CD4-positive, alpha-beta T cell treated with Interleukin-6 for 4 hours (primary cell): ENCODE measurements around the gene SLC6A19.

Source experiments
- DNase-seq: peaks from one replicate; pipeline ENCODE4 v3.0.0-alpha.2; 2020; ENCODE audit warnings: mixed read lengths

The SLC6A19 gene

DNA sequence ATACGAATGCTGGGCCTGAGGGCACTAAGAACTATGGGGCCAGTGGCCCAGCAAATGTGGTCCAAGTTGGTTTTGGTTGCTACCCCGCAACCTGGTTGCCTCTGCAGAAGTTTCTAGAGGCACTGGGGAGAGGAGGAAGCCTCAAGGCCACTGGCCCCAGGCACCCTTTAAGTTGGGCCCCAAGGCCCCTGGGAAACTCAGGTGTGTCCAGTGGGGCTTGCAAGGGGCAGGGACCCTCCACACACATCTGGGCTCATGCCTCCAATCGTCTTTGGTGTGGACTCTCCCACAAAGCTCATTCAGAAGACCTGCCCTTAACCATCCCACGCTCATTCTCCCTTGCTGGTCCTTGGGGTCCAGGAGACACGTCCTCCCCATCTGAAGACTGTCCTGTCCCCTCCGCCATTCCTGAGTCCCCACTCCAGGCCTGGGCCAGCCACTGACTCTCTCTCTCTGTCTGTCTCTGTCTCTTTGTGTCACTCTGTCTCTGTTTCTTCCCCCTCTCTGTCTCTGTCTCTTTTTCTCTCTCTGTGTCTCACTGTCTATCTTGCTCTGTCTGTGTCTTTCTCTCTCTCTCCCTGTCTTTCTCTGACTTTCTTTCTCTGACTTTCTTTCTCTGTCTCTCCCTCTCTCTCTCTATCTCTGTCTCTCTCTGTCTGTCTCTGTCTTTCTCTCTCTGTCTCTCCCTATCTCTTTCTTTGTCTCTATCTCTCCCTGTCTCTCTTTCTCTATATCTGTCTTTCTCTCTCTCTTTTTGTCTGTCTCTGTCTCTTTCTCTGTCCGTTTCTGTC lies 3.3 kb upstream of the SLC6A19 start:
- DNase-seq = no peak

DNA sequence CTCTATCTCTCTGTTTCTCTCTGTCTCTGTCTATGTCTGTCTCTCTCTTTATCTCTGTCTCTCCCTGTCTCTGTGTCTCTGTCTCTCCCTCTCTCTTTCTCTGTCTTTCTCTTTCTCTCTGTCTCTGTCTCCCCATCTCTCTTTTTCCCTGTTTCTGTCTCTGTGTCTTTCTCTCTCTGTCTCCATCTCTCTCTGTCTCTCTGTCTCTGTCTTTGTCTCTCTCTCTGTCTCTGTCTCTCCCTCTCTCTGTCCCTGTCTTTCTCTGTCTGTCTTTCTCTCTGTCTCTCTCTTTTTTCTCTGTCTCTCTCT lies 2.1 kb upstream of the SLC6A19 start:
- DNase-seq = no peak

DNA sequence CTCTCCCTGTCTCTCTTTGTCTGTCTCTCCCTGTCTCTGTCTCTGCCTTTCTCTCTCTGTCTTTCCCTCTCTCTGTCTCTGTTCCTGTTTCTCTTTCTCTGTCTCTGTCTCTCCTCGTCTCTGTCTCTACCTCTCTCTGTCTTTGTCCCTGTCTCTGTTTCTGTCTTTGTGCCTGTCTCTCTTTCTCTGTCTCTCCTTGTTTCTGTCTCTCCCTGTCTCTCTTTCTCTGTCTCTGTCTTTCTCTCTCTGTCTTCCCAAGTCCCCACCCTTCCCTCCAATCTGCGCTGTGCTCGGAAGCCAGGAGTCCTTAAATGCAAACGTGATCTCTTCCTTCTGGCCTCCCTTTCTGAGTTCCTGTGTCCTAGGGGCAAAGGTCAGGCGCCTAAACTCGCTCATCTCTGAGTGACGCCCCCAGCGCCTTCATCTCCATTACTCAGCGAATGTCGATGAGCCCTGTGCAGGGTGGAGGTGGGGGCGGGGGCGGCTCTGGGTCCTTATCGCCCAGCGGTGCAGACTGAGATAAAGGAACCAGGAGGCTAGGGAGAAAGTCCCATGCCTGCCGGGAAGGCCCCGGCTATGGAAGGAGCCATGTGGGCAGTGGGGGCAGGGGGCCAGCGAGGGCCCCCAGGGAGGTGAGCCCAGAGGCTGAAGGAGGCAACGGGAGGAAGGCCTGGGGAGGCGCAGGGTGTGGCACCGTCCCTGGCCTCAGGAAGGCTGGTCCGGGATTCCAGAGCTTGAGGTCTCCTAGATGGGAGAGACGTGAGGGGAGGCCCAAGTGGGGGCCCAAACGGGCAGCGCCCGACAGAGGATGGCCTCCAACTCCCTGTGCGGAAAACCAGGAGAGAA lies 1.5 kb upstream of the SLC6A19 start:
- no peak for DNase-seq

DNA sequence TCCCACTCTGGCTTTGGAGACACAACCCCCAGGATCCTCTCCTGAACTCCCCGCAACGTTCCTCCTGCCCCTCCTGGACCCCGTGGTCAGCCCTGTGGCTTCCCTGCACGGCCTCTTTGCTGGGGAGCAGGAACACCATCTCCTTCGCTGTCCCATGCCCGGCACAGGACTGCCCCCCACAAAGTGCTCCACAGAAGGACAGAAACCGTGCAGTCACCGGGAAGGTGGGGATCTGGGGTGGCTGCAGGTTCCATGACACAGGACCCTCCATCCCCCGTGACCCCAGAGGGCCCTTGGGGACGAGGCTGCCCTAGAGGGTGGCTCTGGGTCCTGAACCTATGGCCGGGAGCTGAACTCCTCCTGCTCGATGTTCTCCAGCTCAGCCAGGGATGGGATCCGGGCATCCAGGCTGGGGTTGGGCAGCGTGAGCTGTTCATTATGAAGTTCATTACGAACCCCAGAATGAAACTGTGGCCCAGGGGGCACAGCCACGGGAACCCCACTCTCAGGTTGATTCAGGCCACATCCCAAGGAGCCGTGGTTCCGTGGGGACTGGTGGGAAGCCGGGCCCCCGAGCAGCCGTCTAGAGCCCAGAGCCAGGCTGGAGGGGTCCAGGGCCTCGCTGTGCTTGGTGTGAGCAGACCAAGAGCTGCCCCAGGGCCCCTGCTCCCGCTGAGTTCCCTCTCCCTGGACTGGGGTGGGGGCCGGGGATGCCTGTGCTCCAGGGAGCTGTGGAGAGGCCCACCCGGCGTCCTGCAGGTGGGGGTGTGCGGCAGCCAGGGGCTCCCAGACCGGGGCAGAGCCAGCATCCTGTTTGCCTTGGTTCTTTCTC lies 684 bp upstream of the SLC6A19 start:
- no peak for DNase-seq

DNA sequence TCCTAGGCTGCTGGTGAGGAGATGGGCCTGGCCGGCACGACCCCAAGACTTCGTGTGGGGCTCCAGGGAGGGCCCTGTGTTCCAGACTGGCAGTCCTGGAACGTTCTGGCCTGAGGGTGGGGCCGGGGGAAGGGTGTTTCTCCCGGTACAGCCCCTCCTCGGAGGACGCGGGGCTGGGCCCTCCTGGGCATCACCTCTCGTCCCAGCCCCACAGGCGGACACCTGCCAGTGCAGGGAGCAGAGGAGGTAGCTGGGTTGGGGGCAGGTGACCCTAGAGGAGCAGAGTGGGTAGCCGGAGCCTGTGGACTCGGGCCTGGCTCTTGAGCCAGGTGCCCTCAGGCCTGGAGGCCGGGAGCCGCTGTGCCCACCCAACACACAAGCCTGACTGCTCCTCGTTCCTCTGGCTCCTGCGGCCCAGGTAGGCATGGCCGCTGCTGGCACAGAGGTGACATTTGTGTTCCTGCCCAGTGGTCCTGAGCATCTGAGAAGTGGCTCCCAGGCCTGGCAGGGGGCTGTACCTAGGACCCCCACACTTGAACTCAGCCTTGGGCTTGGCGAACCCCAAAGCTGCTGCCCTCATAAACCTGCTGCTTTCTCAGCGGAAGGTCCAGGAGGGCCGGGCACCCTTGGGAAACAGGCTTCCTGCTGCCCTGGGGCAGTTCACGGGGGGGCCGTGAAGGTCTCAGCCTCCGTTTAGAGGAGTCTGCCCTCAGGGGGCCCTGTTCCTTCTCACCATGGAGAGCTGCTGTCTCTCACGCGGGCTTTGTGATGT lies 817 bp downstream of the SLC6A19 start:
- no peak for DNase-seq

DNA sequence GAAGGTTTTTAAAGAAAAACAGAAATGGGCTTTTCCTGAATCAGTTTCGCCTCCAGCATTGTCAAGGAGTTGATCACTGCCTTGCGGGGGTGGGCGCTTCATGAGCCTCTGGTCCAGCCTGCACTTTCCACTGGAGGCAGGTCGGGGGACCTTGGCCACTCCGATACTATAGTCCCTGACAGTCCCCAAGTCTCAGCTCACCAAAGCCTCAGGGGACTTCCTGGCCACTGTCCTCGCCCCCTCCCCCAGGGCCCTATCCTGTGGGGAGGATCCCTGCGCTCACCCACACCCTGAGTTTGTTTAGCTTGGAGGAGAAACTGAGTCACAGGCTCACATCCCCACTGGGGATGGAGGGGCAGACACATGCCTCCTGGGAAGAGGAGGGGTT lies 1.4 kb downstream of the SLC6A19 start:
- DNase-seq = no peak

DNA sequence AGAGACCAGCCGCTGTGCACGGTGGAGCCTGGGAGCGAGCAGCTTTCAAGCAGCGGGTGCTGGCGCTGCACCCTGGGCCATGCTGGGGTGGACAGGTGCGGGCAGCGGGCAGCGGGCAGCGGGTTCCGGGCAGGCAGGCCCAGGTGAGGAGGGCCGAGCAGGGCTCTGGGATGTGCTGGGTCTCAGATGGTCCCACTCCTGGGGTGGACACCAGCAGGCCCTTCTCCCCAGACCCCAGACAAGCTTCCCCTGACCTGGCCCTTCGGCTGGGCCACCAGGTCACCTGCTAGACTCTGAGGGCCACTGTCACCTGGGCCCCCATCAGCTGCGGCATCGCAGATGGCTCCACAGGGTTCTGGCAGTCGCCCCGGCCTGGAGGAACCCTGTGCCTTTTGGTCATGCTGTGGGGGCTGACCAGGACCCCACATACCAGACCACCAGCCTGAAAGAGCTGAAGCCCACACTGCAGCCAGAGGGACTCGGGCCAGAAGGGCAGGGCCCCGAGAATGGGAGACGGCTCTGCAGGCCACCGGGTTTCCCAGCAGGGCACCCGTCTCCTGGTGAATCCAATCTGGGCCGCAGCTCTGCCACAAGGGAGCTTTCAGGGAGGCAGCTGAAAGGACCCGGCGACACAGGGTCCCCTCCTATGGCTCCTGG lies 2.0 kb downstream of the SLC6A19 start:
- no peak for DNase-seq

DNA sequence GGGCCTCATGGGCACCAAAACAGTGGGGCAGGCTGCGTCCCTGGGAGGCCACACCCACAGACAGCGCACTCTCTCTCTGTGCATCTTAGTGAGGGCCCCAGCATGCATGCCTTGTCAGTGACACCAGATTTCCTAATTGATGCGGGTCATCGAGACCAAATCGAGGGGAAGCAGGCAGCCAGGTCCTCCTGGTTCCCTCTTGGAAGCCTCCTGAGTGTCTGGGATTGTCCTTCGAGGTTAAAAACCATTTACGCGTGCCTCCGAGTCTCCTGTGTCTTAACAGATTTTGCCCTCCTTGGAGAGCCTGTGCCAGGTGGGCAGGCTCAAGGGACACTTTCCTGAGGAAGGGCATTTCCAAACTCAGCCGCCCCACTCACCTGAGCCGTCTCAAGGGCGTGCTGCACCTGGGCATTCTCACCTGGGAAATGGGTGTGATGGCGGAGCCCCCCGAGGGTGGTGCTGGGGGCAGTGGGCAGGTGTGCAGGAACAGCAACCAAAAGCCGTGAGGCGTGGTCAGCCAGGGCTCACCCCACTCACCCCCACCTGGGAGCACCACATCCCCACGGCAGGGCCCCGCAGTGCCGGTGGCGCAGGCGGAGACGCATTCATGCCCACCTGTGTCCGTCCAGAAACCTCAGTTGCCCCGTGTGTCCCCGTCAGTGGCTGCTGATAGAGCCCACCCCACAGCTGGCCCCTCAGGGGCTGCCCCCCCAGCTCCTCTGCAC lies 2.7 kb downstream of the SLC6A19 start:
- DNase-seq = no peak

DNA sequence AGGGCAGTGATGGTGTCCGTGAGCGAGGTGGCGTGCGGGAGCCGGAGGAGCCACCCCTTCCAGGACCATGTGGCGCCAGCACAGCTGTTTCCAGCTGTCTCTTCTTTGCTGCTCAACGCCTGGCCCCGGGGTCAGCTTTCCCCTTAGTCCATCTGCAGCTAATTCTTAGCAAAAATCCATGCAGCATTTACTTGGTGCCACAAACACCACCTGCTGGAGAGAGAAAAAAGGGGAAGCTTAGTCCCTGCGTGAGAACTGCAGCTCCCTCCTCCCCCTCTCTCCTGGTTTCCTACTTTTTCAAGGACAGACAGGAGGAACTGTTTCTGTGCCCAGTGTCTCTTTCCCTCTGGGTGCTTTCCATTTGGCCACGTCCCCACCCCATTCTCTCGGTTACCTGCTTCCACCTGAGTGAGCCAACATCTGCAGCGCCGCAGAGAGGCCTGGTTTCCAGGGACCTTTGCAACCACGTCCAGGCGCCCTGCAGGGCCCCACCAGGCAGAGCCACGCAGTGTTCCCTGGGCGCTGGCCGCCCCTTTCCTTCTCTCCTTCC lies 3.4 kb downstream of the SLC6A19 start:
- no peak for DNase-seq

DNA sequence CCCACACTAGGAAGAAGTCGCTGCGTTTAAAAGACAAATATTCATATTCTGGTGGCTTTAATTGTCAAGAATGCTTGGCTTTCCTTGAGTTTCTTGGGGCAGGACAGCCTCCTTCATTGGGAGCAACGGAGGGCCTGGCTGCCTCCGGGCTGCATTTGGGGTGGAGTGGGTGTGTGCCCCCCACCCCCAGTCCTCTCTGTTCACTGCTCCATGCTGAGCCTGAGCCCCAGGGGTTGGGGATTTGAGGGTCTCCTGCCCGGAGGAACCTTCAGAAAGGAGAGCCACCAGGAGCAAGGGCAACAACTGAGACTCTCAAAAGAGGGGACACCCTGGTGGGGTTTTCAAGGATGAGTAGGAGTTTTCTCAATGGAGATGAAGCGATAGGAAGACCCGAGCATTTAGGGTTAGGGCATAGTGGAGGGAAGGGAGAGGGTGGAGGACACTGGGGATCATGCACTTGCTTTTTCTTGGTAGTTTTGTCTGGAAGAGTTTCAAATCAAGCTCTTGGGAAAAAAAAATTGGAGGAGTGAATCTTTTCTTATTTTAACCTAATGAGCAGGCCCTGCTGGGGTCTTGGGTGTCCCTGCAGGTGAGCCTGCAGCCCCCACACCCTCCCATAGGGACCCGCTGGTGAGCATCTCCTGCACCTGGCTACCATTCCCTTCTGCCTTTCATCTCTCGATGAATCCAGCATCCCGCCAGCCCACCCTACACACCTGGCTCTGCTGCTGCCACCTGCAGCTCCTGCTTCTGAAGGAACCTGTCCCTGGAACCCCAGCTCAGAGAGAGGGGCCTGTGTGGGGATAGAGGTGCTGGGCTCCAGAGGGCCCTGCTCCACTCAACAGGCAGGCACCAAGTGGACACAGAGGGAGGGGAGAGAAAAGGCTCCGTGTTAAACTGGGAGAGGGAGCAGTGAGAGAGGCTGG lies 4.1 kb downstream of the SLC6A19 start:
- no peak for DNase-seq

DNA sequence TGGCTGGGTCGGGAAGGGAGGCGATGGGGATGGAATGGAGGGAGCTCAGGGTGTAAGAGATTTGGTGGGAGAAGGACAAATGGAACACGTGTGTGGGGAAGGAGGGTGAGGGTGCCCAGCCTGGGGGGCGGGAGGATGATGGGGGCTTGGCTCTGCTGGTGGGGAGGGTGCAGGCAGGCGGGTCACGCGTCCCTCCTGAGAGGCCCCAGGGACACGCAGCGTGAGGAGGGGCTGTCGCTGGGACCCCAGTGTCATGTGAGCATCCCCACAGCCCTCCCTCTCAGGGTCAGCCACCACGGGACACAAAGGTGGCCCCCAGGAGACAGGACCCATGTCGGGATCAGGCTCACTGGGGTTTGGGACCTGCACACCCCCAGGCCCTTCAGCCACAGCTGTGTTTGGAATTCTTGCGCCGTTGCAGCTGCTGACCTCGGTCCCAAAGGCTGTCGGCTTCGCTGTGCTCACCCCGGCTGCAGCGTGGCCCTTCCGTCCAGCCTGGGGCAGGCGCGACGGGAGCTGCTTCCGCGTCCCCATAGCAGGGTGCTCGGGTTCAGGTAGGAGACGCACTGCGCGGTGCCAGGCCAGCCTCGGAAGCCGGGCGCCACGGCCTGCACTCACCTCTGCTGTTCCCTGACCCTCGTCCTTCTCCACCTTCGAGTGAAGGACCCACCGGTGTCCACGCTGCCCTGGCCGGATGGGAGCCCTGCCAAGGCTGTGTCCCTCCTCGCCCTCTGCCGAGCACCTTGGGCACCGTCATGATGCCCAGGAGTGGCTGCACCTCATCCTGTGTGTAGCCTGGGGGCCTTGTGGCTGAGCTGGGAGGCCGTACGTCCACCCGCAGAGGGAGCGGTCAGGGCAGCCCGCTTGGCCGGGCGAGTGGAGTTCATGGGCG lies 5.4 kb downstream of the SLC6A19 start:
- no peak for DNase-seq

DNA sequence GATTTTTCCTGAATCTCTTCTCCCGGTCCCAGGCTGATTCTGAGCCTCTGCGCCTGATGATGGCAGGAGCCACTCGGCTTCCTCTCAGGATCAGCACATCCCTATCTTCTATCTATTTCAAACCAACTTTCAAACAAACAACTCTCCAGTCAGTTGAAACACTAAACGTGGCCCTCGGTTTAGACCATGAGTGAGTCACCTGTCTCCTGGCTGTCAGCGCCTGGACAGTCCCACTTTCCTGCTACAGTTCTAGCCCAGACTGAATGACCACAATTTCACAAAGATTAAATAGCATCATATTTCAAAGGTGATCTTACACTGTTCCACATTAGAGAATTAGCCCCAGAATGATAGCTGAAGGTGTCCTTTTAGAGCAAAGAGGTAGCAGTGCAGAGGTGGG lies 6.2 kb downstream of the SLC6A19 start:
- no peak for DNase-seq

DNA sequence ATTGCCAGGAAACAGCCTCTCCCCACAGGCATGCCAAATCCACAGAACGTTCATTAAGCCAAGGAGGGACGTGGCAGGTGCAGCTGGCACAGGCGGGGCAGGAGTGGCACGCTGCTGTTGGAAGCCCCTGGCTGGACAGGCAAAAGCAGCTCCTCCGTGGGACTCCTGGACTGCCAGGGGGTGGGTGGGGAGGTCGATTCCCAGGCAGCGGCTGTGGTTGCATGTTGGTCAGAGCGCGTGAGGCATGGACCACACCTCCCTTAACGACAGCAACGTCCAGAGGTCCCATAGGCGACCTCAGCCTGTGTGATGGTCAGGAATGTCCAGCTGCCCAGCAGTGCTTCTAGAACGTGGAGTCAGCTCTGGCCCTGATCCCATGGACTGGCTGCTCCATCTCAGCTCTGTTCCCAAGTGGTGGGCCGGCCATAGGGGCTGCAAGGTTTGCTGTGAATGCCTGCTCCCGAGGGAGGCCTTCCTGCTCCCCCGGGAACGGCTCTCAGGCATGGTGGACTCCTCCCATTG lies 6.9 kb downstream of the SLC6A19 start:
- no peak for DNase-seq

DNA sequence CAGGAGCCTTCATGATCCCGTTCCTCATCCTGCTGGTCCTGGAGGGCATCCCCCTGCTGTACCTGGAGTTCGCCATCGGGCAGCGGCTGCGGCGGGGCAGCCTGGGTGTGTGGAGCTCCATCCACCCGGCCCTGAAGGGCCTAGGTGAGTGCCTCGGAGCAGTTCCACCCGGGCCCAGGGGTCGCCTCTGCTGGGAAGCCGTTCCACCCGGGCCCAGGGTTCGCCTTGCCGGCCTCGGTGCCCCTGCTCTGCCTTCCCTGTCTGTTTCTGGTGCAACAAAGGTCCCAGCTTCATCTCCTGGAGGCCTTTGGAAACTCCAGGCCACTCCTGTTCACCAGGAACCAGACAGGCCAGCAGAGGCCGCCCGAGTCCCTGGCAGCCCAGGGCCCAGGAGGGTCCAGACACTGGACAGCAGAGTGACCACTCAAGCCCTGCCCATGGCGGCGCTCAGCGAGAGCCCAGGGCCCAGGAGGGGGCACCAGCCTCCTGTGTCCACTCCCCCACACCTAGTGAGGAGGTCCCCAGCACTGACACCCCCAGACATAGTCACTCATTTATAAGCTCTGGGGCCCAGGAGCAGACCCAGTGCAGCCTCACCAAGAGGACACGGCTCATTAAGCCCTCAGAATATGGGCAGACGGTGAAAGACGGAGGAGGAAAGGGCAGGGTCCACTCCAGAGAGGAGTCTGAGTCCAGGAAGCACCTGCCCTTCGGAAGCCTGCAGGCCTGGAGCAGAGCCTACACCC lies 7.5 kb downstream of the SLC6A19 start:
- no peak for DNase-seq

DNA sequence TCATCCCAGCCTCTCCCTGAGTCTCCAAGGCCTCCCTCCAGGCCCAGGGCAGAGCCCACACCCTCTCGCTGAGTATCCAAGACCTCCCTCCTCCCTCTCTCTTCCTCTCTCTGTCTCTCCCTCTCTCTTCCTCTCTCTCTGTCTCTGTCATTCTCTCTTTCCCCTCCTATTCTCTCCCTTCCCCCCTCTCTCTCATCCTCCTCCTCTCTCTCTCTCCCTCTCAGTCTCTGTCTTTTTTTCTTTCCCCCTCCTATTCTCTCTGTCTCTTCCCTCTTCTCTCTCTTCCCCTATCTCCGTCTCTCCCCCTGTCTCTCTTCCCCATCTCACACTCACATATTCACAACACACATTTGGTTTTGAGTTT lies 8.1 kb downstream of the SLC6A19 start:
- DNase-seq = no peak

DNA sequence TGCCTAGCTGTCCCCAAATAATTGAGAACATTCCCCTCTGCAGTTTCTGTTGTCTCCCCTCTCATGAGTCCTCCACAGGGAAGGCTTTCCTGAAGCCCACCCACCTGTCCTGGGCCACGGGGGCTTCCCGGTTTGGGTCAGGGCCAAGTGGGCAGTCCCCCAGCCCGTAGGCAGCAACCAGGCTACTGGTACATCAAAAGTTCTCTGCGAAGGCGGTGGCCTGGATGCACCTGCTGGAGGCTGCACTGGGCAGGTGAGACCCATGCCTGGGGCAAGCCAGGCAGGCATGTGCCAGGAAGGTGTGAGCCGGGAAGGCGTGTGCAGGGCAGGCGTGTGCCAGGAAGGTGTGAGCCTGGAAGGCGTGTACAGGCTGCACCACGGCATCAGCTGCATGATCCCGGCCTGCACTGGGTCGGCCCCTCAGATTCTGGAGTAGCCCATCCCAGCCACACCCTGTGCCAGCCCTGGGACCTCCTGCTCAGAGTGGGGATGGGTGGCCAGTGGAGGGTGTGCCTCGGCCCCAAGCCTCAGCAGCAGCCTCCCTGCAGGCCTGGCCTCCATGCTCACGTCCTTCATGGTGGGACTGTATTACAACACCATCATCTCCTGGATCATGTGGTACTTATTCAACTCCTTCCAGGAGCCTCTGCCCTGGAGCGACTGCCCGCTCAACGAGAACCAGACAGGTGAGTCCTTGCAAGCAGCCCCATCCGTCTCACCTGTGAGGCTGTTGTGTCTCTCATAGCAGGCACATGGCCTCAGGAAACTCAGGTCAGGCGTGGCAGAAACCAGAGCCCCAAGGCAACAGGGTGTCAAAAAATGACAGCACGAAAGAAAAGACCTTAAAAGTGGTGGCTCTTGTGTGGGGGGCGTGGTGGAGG lies 8.7 kb downstream of the SLC6A19 start:
- DNase-seq = no peak

DNA sequence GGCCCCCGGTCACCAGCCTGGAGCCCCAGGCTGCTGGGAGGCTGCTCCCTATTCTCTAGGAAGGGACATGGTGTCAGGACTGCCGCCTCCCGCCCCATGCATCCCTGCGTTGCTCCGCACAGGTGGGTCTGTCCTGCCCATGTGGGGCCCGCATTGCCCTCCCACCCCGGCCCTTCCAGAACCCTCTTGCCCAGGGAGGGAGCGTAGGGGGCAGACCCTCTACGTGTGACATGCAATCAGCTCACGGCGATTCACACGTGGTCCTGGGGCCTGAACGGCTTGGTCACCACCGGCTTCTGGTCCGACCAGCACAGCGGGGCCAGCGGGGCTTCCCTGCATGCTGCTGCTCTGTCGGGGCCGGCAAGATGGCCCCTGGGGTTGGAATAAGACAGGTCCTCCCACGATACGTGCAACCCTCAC lies 9.4 kb downstream of the SLC6A19 start:
- no peak for DNase-seq
